Mononuclear cell (primary cell): ENCODE data around the gene GDAP2. TPM values are rescaled to one million over a fixed set of nuclear protein-coding genes. Genes with fewer than 3 reads are reported as not detected.
"Not testable (repeated sequence)": the region's sequence is repeated elsewhere in the genome, so short reads cannot be mapped to it uniquely, and the experiment has no call there.

Source experiments
- H3K27me3 ChIP-seq: 2 replicates; pipeline ENCODE4 v1.6.0; 2011; ENCODE audit warnings: low read length, control low read depth; ENCODE audit not compliant: insufficient read depth
- H3K4me1 ChIP-seq: 2 replicates; pipeline ENCODE4 v1.5.1; 2011; ENCODE audit warnings: mild to moderate bottlenecking, low read length, control low read depth; ENCODE audit not compliant: insufficient read depth
- H3K4me3 ChIP-seq: 2 replicates; pipeline ENCODE4 v1.5.1; 2011; ENCODE audit warnings: mild to moderate bottlenecking, low read length, moderate library complexity
- H3K9me3 ChIP-seq: 2 replicates; pipeline ENCODE4 v1.5.1; 2011; ENCODE audit warnings: low read depth, mild to moderate bottlenecking, control low read depth, low read length
- total RNA-seq: library from RNA; depleted of rRNA; stranded (reverse); fragments of >200 nt; gene quantifications from one replicate; pipeline ENCODE4 v1.2.3, GENCODE V29; 2012

GDAP2 gene
- total RNA-seq, 1 donor = 27.8 TPM

GRCh38 chr1:117879284-117879683 lies 50.1 kb downstream of the GDAP2 start:
- Histone ChIP-seq H3K4me3 (no peak overlapping the region), H3K4me1 (no peaks in the 10 kb centered on the region), H3K9me3 (no peaks in the 10 kb centered on the region), H3K27me3 (no peaks in the 10 kb centered on the region)

- no peaks in the 10 kb centered on the region for H3K4me1 ChIP-seq
- no peak overlapping the region for H3K4me3 ChIP-seq
- H3K27me3 ChIP-seq = no peaks in the 10 kb centered on the region
- peaks cover 6% of the 10 kb centered on the region for H3K9me3 ChIP-seq
Measured at GRCh38 chr1:117877823-117878222, 51.6 kb downstream of the GDAP2 start.

- Histone ChIP-seq H3K9me3 (peaks cover 6% of the 10 kb centered on the region), H3K27me3 (no peaks in the 10 kb centered on the region), H3K4me1 (no peaks in the 10 kb centered on the region), H3K4me3 (no peak overlapping the region)
Measured at GRCh38 chr1:117871013-117871412, 58.4 kb downstream of the GDAP2 start.

GRCh38 chr1:117861694-117862093 lies 67.7 kb downstream of the GDAP2 start:
- Histone ChIP-seq H3K4me1 (no peaks in the 10 kb centered on the region), H3K4me3 (no peak overlapping the region), H3K9me3 (no peaks in the 10 kb centered on the region), H3K27me3 (no peaks in the 10 kb centered on the region)

GRCh38 chr1:117860896-117861610 lies 68.4 kb downstream of the GDAP2 start:
- no peaks in the 10 kb centered on the region for H3K4me1 ChIP-seq
- H3K9me3 ChIP-seq = no peaks in the 10 kb centered on the region
- H3K27me3 ChIP-seq = no peaks in the 10 kb centered on the region
- H3K4me3 ChIP-seq = no peak overlapping the region

GRCh38 chr1:117859901-117860300 lies 69.5 kb downstream of the GDAP2 start:
- no peaks in the 10 kb centered on the region for H3K4me1 ChIP-seq
- H3K9me3 ChIP-seq = no peaks in the 10 kb centered on the region
- H3K27me3 ChIP-seq = no peaks in the 10 kb centered on the region
- H3K4me3 ChIP-seq = no peak overlapping the region

GRCh38 chr1:117857418-117857817 lies 72.0 kb downstream of the GDAP2 start:
- H3K4me3 ChIP-seq = no peak overlapping the region
- no peaks in the 10 kb centered on the region for H3K9me3 ChIP-seq
- no peaks in the 10 kb centered on the region for H3K4me1 ChIP-seq
- H3K27me3 ChIP-seq = no peaks in the 10 kb centered on the region

- Histone ChIP-seq H3K27me3 (no peaks in the 10 kb centered on the region), H3K4me3 (no peak overlapping the region), H3K9me3 (no peaks in the 10 kb centered on the region), H3K4me1 (no peaks in the 10 kb centered on the region)
Measured at GRCh38 chr1:117852853-117853553, 76.4 kb downstream of the GDAP2 start.

- Histone ChIP-seq H3K4me3 (no peak overlapping the region), H3K9me3 (no peaks in the 10 kb centered on the region), H3K4me1 (no peaks in the 10 kb centered on the region), H3K27me3 (no peaks in the 10 kb centered on the region)
Measured at GRCh38 chr1:117851687-117852086, 77.7 kb downstream of the GDAP2 start.

- no peak overlapping the region for H3K4me3 ChIP-seq
- no peaks in the 10 kb centered on the region for H3K27me3 ChIP-seq
- peaks cover 9% of the 10 kb centered on the region for H3K9me3 ChIP-seq
- H3K4me1 ChIP-seq = no peaks in the 10 kb centered on the region
Measured at GRCh38 chr1:117846674-117847425, 82.6 kb downstream of the GDAP2 start.

GRCh38 chr1:117844478-117844877 lies 84.9 kb downstream of the GDAP2 start:
- not testable (repeated sequence) for H3K4me1 ChIP-seq, H3K27me3 ChIP-seq, H3K4me3 ChIP-seq, H3K9me3 ChIP-seq

- peaks cover 9% of the 10 kb centered on the region for H3K9me3 ChIP-seq
- H3K4me1 ChIP-seq = no peaks in the 10 kb centered on the region
- H3K27me3 ChIP-seq = no peaks in the 10 kb centered on the region
- no peak overlapping the region for H3K4me3 ChIP-seq
Measured at GRCh38 chr1:117843791-117844190, 85.6 kb downstream of the GDAP2 start.

GRCh38 chr1:117842408-117843170 lies 86.8 kb downstream of the GDAP2 start:
- Histone ChIP-seq H3K4me1 (no peaks in the 10 kb centered on the region), H3K27me3 (no peaks in the 10 kb centered on the region), H3K9me3 (peaks cover 9% of the 10 kb centered on the region), H3K4me3 (no peak overlapping the region)

- H3K27me3 ChIP-seq = no peaks in the 10 kb centered on the region
- H3K9me3 ChIP-seq = peaks cover 9% of the 10 kb centered on the region
- H3K4me1 ChIP-seq = no peaks in the 10 kb centered on the region
- no peak overlapping the region for H3K4me3 ChIP-seq
Measured at GRCh38 chr1:117841117-117841650, 88.2 kb downstream of the GDAP2 start.
